ENCODE measurements around the gene SPINK9. TPM values are rescaled to one million over a fixed set of nuclear protein-coding genes. Genes with fewer than 3 reads are reported as not detected.

SPINK9 gene
- polyA plus RNA-seq, 3 donors: not detected

DNA sequence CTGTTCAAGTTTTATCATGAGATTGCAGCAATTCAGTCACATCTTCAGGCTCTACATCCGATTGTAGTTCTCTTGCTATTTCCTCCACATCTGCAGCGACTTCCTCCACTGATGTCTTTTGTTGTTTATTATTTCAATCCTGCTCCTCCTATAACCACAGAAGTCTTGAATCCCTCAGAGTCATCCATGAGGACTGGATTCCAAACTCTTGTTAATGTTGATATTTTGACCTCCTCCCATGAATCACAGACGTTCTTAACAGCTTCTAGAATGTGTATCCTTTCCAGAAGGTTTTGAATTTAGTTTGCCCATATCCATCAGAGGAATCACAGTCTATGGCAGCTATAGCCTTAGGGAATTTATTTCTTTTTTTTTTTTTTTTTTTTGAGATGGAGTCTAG, 52.0 kb downstream of the SPINK9 start:
- no peak overlapping the region for H3K4me3 Mint-ChIP-seq
- peaks cover 0 to 24% of the 10 kb centered on the region in 2 donors for H3K36me3 ChIP-seq (replicated peaks in 1 of 2; ENCODE audit: control insufficient read depth in 1 of 2, insufficient read depth in 2 of 2, low read length in 2 of 2)
- WGBS (ENCODE audit: insufficient coverage): no CpG with 5 or more reads among the region's 3 CpGs
- H3K9ac ChIP-seq (ENCODE audit: insufficient read depth, low read length, poor library complexity, severe bottlenecking): no peak overlapping the region
- no peak overlapping the region for H3K27ac ChIP-seq (ENCODE audit: low read depth in 1 of 2, low read length in 2 of 2)
- H4K20me1 ChIP-seq (ENCODE audit: insufficient read depth, low read length): peaks cover 42% of the 10 kb centered on the region
- intact Hi-C loops (cut with micrococcal nuclease): no loop called here
- H3K27me3 ChIP-seq (ENCODE audit: control insufficient read depth in 2 of 2, insufficient read depth in 2 of 2, low read length in 2 of 2): no peaks in the 10 kb centered on the region
- H3K4me3 ChIP-seq (replicated peaks in 1 of 3; ENCODE audit: low read depth in 2 of 3, low read length in 3 of 3): no peak overlapping the region
- H3K79me2 ChIP-seq (ENCODE audit: insufficient read depth, low read length): peaks cover 95% of the 10 kb centered on the region
- H3K9me3 ChIP-seq (replicated peaks in 1 of 2; ENCODE audit: control insufficient read depth in 1 of 2, insufficient read depth in 1 of 2, low read length in 2 of 2): no peaks in the 10 kb centered on the region
- H3K27ac Mint-ChIP-seq: peak overlapping the region in 2 of 7 donors; percentile 41 to 47
- no peak for DNase-seq
- H2AFZ ChIP-seq (ENCODE audit: insufficient read depth, low read depth, low read length, poor library complexity, severe bottlenecking): no peak overlapping the region
- H3K4me1 Mint-ChIP-seq: peaks cover 59% of the 10 kb centered on the region
- H3K4me2 ChIP-seq (replicated peaks; ENCODE audit: extremely low read depth, low read length, poor library complexity, severe bottlenecking): no peak overlapping the region
- TF ChIP-seq, protein P1, sequence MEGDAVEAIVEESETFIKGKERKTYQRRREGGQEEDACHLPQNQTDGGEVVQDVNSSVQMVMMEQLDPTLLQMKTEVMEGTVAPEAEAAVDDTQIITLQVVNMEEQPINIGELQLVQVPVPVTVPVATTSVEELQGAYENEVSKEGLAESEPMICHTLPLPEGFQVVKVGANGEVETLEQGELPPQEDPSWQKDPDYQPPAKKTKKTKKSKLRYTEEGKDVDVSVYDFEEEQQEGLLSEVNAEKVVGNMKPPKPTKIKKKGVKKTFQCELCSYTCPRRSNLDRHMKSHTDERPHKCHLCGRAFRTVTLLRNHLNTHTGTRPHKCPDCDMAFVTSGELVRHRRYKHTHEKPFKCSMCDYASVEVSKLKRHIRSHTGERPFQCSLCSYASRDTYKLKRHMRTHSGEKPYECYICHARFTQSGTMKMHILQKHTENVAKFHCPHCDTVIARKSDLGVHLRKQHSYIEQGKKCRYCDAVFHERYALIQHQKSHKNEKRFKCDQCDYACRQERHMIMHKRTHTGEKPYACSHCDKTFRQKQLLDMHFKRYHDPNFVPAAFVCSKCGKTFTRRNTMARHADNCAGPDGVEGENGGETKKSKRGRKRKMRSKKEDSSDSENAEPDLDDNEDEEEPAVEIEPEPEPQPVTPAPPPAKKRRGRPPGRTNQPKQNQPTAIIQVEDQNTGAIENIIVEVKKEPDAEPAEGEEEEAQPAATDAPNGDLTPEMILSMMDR (IDR thresholded peaks at IDR 0.05): no peak
- peaks cover 27 to 30% of the 10 kb centered on the region in 2 donors for H3K4me1 ChIP-seq (ENCODE audit: control insufficient read depth in 1 of 2, insufficient read depth in 2 of 2, low read length in 2 of 2)
- peaks cover 0 to 1% (median 0%) of the 10 kb centered on the region in 3 donors for H3K27me3 Mint-ChIP-seq (ENCODE audit: low read depth in 3 of 3)
- H3K9me3 Mint-ChIP-seq: no peaks in the 10 kb centered on the region
- peaks cover 37% of the 10 kb centered on the region in 2 donors for H3K36me3 Mint-ChIP-seq

DNA sequence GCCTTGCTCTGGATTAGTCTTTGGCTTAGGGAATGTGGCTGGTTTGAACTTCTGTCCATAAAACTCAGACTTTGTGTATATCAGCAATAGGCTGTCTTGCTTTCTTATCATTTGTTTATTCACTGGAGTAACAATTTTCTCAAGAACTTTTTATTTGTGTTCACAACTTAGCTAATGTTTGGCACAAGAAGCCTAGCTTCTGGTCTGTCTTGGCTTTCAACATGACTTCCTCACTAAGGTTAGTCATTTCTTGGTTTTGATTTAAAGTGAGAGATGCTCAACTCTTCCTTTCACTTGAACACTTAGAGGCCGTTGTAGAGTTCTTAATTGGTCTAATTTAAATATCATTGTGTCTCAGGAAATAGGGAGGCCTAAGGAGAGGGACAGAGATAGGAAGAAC, 53.3 kb downstream of the SPINK9 start:
- TF ChIP-seq, protein P1 (IDR thresholded peaks at IDR 0.05): no peak
- H3K4me1 ChIP-seq (ENCODE audit: control insufficient read depth in 1 of 2, insufficient read depth in 2 of 2, low read length in 2 of 2): peaks cover 22% of the 10 kb centered on the region in 2 donors
- peaks cover 99% of the 10 kb centered on the region for H3K79me2 ChIP-seq (ENCODE audit: insufficient read depth, low read length)
- no peaks in the 10 kb centered on the region for H3K9me3 ChIP-seq (replicated peaks in 1 of 2; ENCODE audit: control insufficient read depth in 1 of 2, insufficient read depth in 1 of 2, low read length in 2 of 2)
- no peak overlapping the region for H3K4me3 Mint-ChIP-seq
- H3K27ac ChIP-seq (ENCODE audit: low read depth in 1 of 2, low read length in 2 of 2): no peak overlapping the region
- H3K9me3 Mint-ChIP-seq: no peaks in the 10 kb centered on the region
- peaks cover 62% of the 10 kb centered on the region for H3K4me1 Mint-ChIP-seq
- no peak overlapping the region for H3K4me2 ChIP-seq (replicated peaks; ENCODE audit: extremely low read depth, low read length, poor library complexity, severe bottlenecking)
- peaks cover 56% of the 10 kb centered on the region for H4K20me1 ChIP-seq (ENCODE audit: insufficient read depth, low read length)
- H3K4me3 ChIP-seq (replicated peaks in 1 of 3; ENCODE audit: low read depth in 2 of 3, low read length in 3 of 3): no peak overlapping the region
- no CpG with 5 or more reads among the region's 1 CpG for WGBS (ENCODE audit: insufficient coverage)
- H3K27me3 Mint-ChIP-seq (ENCODE audit: low read depth in 3 of 3): peaks cover 0 to under 1% (median 0%) of the 10 kb centered on the region in 3 donors
- H3K9ac ChIP-seq (ENCODE audit: insufficient read depth, low read length, poor library complexity, severe bottlenecking): no peak overlapping the region
- H3K27me3 ChIP-seq (ENCODE audit: control insufficient read depth in 2 of 2, insufficient read depth in 2 of 2, low read length in 2 of 2): no peaks in the 10 kb centered on the region
- peak overlapping the region in 3 of 7 donors; percentile 27 to 48 (median 45) for H3K27ac Mint-ChIP-seq
- DNase-seq: no peak
- intact Hi-C loops (cut with micrococcal nuclease): no loop called here
- no peak overlapping the region for H2AFZ ChIP-seq (ENCODE audit: insufficient read depth, low read depth, low read length, poor library complexity, severe bottlenecking)
- peaks cover 45 to 49% of the 10 kb centered on the region in 2 donors for H3K36me3 Mint-ChIP-seq
- H3K36me3 ChIP-seq (replicated peaks in 1 of 2; ENCODE audit: control insufficient read depth in 1 of 2, insufficient read depth in 2 of 2, low read length in 2 of 2): peaks cover 0 to 31% of the 10 kb centered on the region in 2 donors

Small RNA genes lying within 50 kb of the gene (small RNA-seq; reads per million reads assigned to genes)
- not detected for gene RF00017 (ENCODE audit: insufficient read length, low read depth)

Other genes starting within 250 kb of the SPINK9 start
- gene SPINK14, start 167.0 kb upstream of the SPINK9 start, polyA plus RNA-seq: not detected
- not detected for gene SPINK6, start 132.5 kb upstream of the SPINK9 start, polyA plus RNA-seq
- gene MARCOL, start 97.0 kb upstream of the SPINK9 start, polyA plus RNA-seq: not detected
- gene SPINK13, start 66.8 kb upstream of the SPINK9 start, polyA plus RNA-seq: not detected
- gene SPINK7, start 23.1 kb upstream of the SPINK9 start, polyA plus RNA-seq: not detected
- gene FBXO38, start 48.4 kb downstream of the SPINK9 start, polyA plus RNA-seq: 10 to 100 TPM in 2 of 3 donors, 1 to 10 TPM in 1; 6.8 to 22.1 (median 14.8) TPM

All from CD14-positive monocyte (primary cell).